ENCODE results near the gene OLFML2A.

Gene OLFML2A

DNA sequence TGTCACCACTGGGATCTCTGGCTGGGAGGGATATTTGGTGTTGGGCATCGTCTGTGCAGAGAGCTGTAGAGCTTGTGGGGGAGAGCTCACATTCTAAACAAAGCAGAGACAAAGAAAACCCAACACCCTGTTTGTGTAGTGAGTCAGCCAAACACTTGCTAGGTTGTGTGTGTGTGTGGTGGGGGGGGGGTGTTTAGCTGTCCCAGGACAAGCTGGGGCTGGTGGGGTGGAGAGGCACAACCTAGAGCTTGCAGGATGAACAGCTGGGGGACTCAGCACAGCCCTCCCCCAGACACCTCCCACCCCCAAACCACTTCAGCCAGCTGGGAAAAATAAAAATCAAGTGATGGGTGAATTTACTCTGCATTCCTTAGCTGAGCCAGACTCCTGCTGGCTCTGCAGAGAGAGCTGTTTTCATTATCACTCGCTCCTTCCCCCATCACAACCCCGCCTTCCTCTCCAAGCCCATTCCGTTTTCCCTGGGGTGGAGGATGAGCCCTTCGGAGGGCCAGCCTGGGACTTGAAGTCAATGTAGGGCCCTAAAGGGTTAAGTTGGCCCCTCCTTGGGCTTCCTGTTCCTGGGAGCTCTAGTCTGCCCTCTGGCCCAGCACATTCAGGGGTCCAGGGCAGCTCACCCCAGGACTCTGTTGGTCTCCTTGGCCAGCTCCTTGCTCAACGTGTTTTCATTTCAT is 2.6 kb downstream of the OLFML2A start:
- DNase-seq, result no peak

DNA sequence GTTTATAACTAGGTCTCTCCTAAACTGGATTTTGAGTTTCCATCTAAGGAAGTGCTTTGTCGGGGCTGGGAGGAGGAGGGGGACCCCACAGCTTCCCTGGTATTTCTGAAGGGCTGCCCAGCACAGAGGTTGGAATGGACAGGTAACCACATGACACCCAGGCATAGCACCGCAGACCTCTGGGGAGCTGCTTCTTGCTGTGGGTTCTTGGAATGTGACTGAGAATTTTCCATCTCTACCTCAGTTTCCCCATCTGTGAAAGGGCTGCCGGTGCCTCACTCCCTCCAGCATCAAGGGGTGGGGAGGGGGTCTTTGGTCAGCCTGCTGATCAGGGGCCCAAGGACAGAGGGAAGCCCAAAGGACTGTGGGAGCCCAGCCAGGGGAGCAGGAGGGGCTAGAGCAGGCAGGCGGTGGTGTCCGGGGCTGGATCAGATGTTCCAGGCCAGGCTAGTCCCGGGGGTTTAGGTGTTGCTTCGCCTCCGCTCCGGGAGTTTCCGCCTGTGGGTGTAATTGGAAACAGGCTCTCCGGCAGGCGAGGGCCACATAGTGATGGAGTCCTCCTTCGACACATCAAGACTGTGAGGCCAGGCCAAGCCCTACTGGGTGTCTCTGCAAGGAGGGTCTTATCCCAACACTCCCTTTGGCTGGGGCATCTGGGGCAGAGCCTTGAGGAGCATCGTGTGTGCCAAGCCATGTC is 3.3 kb downstream of the OLFML2A start:
- no peak for DNase-seq

DNA sequence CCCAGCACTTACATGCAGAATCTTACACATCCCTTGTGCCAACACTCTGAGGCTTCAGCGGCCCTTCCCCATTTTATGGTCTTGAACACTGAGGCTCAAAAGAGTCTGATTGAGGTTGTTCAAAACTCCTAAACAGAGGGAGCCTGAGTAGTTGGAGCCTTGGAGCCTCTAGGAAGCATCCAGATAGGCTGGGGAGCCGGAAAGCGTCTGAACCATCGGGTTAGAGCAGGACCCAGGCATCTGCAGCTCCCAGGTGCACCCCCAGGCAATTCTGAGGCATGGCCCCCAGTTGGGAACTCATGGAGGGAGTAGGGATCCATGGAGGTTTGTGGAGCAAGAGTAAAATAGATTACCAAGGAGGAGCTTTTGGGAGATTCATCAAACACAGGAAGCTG is 3.8 kb downstream of the OLFML2A start:
- no peak for DNase-seq

DNA sequence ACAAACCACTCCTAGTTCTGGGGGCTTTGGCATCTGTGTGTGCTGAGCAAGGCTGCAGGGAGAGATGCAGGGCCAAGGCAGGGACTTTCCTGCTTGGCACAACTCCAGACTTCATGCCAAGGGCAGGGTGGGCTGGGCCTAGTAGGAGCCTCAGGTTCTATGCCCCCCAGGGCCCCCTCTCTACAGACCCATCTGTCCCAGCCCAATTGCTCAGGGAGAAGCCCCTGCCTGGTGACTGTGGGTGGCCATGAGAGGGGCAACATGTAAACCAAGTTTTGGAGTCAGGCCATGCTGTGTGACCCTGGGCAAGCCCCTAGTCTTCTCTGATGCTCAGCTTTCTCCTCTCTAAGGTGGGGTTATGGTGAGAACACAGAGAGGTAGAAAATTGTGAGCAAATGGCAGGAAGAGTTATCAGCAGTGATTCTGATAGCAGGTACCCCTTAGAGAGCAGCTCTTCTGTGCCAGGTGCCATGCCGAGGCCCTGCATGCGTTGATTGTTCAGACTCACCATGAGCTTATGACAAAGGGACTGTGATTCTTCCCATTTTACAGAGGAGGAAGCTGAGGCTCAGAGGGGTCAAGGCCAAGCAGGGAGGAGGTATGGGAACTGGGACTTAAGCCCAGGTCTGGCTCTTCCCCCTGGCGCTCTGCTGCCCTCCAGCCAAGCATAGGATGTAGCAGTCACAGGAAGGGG is 5.2 kb downstream of the OLFML2A start:
- DNase-seq, result no peak

DNA sequence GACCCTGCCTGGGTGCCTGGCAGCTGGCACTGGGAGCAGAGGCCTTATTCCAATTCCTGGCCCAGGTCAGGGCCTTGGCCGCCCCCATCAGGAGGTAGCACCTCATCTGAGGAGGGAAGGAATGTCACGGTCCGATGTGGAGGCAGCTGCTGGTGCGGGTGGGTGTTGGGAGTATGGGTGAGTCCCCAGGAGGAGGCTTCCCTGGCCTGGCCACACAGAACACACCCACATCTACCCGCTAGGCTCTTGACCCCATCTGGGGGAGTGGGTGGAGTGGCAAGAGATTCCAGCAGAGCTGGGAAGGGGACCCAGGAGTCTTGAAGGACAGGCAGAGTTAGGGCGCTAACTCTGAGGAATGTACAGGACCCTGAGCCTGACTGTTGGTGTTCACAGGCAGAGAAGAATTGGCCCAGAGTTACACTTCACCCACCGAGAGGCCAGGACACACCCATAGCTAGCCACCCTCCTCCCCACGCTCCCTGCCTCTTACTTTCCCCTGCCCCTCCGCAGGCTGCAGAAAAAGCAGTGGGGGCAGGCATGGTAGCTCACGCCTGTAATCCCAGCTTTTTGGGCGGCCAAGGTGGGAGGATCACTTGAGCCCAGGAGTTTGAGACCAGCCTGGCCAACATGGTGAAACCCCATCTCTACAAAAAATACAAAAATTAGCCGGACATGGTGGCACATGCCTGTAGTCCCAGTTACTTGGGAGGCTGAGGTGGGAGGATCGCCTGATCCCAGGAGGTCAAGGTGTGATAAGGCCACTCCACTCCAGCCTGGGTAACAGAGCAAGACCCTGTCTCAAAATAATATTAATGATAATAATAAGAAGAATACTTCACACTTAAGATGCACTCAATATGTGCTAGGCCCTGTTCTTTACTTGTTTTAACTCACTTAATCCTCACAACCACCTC is 6.0 kb downstream of the OLFML2A start:
- DNase-seq, result no peak

DNA sequence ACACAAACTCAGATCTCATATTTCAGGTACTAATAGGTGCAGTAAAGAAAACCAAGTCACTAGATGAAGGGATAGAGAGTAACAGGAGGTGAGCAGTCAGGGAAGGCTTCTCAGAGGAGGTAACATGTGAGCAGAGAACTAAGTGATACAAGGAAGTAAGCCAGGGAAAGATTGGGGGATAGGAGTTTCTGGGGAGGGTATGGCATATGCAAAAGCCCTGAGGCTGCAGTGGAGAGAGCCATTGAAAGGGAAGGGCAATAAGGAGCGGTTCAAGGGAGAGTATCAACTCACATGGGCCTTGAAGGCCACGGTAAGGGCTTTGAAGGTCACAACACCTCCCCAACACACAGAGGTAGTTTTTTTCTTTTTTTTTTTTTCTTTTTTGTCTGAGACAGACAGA is 6.9 kb downstream of the OLFML2A start:
- DNase-seq, result no peak

DNA sequence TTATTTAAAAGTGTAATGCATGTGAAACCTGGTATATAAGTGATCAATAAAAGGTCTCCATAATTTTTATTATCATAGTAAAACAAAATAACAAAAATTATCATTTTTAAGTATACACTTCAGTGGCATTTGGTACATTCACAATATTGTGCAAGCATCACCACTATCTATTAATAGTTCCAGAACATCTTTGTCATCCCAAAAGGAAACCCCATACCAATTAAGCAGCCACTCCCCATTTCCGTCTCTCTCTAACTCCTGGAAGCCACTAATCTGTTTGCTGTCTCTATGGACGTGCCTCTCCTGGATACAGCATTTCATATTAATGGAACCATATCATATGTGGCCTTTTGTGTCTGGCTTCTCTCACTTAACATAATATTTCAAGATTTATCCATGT is 7.6 kb downstream of the OLFML2A start:
- no peak for DNase-seq

DNA sequence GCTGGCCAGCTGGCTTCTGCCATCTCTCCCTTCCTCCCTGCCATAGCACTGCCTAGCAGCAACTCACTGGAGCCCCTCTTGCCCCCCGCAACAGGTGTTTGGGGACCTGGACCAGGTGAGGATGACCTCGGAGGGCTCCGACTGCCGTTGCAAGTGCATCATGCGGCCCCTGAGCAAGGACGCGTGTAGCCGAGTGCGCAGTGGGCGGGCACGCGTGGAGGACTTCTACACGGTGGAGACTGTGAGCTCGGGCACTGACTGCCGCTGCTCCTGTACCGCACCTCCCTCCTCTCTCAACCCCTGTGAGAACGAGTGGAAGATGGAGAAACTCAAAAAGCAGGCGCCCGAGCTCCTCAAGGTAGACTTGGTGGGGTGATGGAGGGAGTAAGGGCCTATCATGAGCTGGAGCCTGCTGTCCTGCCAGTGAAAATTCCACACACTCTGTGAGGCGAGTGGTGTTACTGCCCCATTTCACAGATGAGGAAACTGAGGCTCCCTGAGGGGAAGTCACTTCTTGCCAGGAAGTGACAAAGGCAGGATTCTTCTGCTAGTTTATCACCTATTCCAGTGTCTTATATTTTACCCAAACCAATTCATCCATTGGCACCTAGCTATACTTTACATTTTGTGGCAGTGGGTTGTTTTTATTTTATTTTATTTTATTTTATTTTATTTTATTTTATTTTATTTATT is 10.1 kb downstream of the OLFML2A start:
- no peak for DNase-seq

DNA sequence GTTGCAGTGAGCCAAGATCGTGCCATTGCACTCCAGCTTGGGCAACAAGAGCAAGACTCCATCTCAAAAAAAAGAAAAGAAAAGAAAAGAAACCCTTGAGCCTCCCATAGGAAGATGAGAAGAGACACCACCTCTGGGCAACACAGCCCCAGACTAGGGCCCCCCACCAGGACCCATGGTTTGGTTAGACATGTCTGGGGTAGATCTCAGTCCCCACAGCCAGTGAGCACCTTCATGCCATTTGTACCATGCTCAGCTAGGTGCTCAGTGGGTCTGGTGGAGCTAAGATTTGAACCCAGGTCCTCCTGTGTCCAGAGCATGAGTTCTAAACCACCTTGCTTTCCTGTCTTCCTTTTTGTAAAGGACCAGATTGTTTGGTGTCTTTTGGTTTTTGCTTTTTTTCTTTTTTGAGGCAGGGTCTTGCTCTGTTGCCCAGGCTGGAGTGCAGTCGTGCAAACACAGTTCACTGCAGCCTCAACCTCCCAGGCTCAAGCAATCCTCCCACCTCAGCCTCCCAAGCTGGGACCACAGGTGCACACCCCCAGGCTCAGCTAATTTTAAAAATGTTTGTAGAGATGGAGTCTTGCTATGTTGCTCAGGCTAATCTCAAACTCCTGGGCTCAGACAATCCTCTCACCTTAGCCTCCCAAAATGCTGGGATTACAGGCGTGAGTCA is 11.7 kb downstream of the OLFML2A start:
- no peak for DNase-seq

DNA sequence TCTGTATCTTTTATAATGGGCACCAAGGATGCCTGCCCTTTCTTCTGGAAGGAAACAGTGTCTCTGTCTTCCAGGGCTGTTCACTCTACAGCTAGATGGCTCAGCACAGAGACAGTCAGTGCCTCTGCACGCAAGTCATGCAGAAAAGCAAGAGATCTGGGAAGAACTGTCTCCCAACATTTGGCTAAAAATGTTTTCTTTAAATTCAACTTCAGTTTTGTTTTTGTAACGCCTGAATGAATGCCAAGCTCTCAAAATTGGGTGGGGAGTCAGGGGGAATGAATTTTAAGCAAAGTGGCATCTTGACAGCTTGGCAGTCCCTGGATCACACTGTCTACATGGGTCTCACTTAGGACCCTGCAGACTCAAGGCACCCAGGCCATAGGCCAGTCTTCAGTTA is 12.6 kb downstream of the OLFML2A start:
- DNase-seq, result no peak

DNA sequence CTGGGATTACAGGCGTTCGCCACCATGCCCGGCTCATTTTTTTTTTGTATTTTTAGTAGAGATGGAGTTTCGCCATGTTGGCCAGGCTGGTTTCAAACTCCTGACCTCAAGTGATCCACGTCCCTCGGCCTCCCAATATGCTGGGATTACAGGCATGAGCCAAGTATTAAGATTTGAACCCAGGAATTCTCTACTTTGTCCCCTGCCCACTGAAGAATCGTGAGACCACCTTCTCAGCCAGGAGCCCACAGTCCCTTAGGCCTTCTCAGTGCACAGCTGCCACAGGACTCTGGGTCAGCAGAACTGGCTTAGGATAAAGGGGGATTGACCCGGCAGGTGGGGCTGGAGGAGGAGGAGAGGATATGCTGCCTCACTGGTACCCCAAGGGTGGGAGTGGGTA is 13.4 kb downstream of the OLFML2A start:
- DNase-seq, result no peak

DNA sequence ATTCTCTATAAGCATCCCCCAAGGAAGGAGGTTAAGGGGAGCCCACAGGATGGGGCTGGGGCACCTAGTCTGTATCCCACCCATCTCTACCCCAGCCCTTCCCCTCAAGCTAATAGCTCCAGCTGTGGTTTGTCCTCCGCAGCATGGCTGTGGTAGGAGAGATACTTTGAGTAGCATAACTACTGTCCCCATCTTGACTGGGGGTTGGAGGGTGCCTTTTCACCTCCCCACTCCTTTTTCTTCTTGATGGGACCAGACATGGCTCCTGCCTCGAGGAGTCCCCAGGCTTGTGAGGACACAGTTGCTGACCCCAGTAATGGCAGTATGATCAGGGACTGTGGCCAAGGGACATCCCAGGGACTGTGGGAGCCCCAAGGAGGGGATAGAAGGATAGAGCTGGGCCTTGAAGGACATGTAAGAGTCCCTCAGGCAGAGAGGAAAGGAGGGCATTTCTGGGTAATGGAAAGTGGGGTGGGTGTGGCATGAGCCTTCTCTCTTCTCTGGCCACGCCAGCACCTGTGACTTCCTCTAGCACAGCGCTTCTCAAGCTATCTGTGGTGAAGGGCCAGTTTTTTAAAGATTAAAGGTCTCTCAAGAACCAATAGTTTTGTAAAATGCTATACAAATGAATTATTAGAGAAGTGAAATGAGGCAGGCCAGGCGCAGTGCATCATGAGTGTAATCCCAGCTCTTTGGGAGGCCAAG is 14.0 kb downstream of the OLFML2A start:
- DNase-seq, result no peak

DNA sequence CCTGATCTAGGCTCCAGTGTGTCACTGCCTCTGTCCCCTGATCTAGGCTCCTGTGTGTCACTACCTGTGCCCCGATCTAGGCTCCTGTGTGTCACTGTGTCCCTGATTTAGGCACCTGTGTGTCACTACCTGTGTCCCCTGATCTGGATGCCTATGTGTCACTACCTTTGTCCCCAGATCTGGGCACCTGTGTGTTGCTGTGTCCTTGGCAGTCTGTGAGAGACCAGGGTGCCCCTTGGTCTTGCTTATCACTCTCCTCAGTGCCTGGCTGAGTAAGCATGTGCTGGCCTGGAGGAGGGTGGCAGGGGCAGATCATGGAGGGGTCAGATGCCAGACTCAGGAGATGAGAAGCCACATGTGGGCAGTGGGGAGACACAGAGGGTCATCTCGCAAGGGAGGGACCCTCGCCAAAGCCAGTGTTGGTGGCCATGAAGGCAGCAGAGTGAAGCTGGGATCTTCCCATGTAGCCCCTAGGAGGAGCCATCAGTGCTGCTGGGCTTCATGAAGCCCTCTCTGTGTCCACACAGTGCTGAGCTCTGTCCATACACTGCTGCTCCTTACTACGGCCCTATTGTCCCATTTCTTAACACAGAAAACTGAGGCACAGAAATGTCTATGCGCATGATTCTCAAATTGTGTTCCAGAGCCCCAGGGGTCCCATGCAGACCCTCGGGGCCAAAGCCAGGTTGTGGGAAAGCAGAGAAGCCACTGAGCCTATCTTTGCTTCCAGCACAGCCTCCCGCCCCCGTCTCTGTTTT is 15.5 kb downstream of the OLFML2A start:
- DNase-seq, result no peak

DNA sequence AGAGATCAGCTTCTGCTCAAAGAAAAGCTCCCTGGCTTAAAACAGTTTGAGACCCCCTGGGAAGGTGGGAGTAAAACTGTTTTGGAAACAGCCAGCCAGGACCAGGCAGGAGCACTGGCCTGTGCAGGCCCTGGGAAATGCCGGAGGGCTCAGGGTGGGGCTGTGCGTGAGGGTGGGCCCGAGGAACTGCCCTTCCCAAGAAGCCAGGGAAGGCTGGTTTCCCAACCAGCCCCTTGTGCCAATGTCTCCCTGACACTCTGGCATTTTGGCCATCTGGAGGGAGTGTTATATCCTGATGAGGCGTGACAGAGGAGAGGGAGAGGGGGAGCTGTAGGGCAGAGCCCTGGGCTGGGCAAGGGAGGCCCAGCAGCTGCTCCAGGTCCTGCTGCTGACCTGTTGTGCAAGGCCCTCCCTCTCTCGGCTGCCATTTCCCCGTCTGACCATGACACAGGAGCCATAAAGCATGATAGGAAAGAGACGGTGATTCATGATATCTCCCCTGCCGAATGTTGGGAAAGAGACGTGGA is 16.1 kb downstream of the OLFML2A start:
- DNase-seq, result no peak

DNA sequence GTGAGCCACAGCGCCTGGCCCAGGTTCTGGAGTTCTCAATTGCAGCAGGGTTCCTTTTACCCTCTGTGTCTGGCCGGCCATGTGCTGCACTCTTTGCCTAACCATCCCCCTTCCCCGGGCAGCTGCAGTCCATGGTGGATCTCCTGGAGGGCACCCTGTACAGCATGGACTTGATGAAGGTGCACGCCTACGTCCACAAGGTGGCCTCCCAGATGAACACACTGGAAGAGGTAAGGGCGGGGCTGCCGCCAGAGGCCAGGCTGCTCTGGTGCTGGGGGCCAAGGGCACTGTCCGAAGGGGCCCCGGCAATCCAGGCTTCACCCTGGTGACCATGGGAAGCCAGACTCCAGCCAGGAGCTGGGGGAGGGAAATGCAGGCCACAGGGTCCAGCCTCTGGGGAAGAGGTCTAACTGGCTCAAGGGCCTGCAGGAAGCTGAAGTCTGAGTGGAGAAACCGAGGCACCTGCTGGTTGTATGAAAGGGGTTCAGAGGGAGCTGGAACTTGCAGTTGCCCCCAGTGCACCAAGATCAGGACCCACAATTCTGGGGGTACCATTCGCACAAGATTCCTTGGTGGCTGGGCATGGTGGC is 18.1 kb downstream of the OLFML2A start:
- no peak for DNase-seq

DNA sequence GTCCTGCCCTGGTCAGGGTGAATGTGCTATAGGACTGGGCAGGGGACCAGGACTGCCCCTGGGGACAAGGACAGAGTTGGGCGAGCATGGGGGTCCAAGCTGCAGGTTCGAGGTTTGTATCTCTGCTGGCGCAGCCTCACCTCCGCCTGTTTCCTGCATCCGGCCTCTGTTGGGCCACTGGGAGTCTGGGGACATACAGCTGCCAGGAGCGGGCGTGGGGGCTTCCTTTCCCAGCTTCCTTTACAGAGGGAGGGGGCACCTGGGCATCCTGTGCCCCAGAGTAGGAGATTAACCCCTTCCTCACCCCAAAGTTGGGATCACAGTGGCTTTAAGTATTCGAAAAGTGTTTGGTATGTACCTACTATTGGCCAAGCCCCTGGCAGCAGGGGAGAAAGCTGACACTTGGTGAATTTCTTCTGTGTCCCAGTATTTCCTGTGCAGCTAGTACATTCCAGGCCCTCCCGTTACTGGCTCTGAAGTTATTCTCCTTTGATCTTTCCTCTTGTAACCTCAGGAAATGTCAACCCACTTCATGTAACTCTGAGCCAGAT is 19.0 kb downstream of the OLFML2A start:
- DNase-seq, result no peak

DNA sequence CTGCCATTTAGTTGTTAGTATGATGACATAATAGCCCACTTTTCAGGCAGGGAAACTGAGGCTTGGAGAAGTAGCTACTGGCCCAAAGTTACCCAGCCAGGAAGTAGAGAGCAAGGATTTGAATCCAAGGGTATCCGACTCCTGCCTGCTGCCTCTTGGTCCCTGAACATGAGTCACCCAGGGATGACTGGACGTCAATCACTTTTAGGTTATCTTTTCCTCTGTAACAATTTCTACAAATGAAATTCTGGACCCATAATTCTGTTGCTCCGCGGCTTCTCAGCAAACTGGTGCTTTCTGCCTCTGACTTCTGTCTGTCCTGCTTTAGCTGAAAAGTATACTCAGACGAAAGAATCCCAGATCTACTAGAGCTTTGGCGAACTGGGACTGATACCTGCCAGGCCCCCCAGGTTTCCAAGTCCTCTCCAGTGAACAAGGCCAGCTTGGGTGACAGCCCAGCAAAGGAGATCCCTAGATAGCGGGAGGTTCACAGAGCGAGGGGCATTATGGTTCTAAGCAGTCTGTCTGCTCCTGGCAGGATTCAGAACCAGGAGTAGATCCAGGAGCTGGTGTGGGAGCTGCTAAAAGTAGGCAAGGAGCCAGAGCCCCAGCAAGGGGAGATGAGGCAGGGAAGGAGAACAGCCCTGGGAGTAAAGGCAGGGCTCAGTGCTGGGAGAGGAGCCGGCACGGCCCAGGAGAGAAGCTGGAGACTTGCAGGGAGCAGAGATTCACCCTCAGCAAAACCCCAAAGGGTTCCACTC is 20.6 kb downstream of the OLFML2A start:
- no peak for DNase-seq

DNA sequence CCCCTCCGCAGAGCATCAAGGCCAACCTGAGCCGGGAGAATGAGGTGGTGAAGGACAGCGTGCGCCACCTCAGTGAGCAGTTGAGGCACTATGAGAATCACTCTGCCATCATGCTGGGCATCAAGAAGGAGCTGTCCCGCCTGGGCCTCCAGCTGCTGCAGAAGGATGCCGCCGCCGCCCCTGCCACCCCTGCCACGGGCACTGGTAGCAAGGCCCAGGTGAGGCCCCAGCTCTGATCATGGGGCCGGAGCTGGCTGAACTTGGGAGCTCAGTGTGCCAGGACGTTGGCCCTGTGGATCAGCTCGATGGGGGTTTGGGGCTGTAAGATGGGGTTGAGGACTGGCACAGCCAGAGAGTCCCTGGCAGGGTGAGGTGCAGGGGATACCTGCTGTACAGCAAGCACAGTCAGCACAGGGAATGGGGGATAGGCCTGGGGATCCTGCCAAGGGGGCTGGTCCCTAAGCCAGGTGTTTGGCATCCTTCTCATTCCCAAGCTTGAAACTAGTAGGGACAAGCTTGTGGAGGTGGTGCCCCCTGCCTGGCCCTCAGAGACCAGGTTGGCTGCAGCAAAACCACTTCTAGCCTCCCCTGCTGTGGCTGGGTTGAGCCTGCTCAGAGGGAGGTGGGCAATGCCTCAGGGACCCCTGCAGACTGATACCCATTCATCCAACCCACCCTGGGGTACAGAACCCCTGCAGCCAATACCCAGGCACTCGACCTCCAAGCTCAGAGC is 22.5 kb downstream of the OLFML2A start:
- DNase-seq, result no peak
